ENCODE measurements around the gene POLRMT.
"Not testable (repeated sequence)": the region's sequence is repeated elsewhere in the genome, so short reads cannot be mapped to it uniquely, and the experiment has no call there.

DNA sequence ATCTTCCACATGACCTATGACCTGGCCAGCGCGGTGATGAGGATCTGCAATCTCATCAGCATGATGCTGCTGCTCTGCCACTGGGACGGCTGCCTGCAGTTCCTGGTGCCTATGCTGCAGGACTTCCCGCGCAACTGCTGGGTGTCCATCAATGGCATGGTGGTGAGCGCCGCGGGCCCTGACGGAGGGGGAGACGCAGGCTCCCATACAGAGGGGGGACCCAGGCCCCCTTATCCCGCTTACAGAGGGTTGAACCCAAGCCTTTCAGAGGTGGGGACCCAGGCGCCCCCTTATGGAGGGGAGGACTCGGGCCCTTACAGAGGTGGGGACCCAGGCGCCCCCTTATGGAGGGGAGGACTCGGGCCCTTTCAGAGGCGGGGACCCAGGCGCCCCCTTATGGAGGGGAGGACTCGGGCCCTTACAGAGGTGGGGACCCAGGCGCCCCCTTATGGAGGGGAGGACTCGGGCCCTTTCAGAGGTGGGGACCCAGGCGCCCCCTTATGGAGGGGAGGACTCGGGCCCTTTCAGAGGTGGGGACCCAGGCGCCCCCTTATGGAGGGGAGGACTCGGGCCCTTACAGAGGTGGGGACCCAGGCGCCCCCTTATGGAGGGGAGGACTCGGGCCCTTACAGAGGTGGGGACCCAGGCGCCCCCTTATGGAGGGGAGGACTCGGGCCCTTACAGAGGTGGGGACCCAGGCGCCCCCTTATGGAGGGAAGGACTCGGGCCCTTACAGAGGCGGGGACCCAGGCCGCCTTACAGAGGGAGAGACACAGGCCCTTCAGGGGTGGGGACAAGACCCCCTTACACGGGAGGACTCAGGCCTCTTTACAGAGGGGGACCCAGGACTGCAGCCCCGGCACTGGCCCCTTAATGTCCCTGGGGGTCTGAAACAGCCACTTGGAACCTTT is 28.0 kb downstream of the POLRMT start:
- peak in 1 of 2 experiments; percentile 30; a peak in 2 of 4 replicates for TF ChIP-seq CTCF (conservative IDR thresholded peaks at IDR 0.05; ENCODE audit: low read depth in 2 of 2)
- not testable (repeated sequence) for TF ChIP-seq EZH2phosphoT487 (IDR thresholded peaks at IDR 0.05; ENCODE audit: unreplicated experiment); JUNB (IDR thresholded peaks at IDR 0.05; ENCODE audit: unreplicated experiment); REST (IDR thresholded peaks at IDR 0.05; ENCODE audit: unreplicated experiment); EZH2 (IDR thresholded peaks at IDR 0.05; ENCODE audit: low read depth, unreplicated experiment); POLR2AphosphoS5 (IDR thresholded peaks at IDR 0.05; ENCODE audit: low read depth); NANOG (IDR thresholded peaks at IDR 0.05; ENCODE audit: borderline replicate concordance); ZNF114 (CRISPR knock-in tag; IDR thresholded peaks at IDR 0.05)
